GM13976 (cell line): Measurements from ENCODE around the gene FANCD2OS.
"Not testable (repeated sequence)": the region's sequence is repeated elsewhere in the genome, so short reads cannot be mapped to it uniquely, and the experiment has no call there.

Experiments used
- DNase-seq: peaks from one replicate; pipeline ENCODE4 v3.0.0; 2012; ENCODE audit warnings: low spot score
- CTCF ChIP-seq: IDR thresholded peaks from 2 replicates; pipeline ENCODE4 v1.5.1; 2012; ENCODE audit warnings: borderline replicate concordance, mild to moderate bottlenecking; ENCODE audit not compliant: insufficient read depth; ENCODE audit errors: extremely low read depth, missing control alignments, control extremely low read depth
- in situ Hi-C: fragments of 300-500 bp; cut with MboI; formaldehyde crosslinking; loops from one replicate; pipeline ENCODE4 v1.12.0; 2022; ENCODE audit warnings: low sequenced_read_pairs, mixed read lengths, inconsistent platforms; ENCODE audit not compliant: unreplicated experiment

The FANCD2OS gene

GRCh38 chr3:10149226-10149625 lies 41.2 kb upstream of the FANCD2OS start:
- no peak for DNase-seq
- TF ChIP-seq CTCF, result no peak
- in situ Hi-C loops, result no loop called here

GRCh38 chr3:10145685-10146084 lies 37.6 kb upstream of the FANCD2OS start:
- in situ Hi-C loops, result no loop called here
- no peak for DNase-seq
- no peak for TF ChIP-seq CTCF

- DNase-seq, result peak; percentile 38
- no peak for TF ChIP-seq CTCF
- in situ Hi-C loops, result no loop called here
Measured at GRCh38 chr3:10142707-10143560, 34.9 kb upstream of the FANCD2OS start.

GRCh38 chr3:10140996-10141546 lies 33.0 kb upstream of the FANCD2OS start:
- no peak for DNase-seq
- in situ Hi-C loops, result no loop called here
- TF ChIP-seq CTCF, result no peak

GRCh38 chr3:10137178-10137577 lies 29.1 kb upstream of the FANCD2OS start:
- DNase-seq, result no peak
- in situ Hi-C loops, result no loop called here
- no peak for TF ChIP-seq CTCF

- no peak for DNase-seq
- TF ChIP-seq CTCF, result no peak
- in situ Hi-C loops, result no loop called here
Measured at GRCh38 chr3:10136426-10137005, 28.5 kb upstream of the FANCD2OS start.

GRCh38 chr3:10135872-10136271 lies 27.8 kb upstream of the FANCD2OS start:
- DNase-seq, in situ Hi-C loops: not testable (repeated sequence)
